ENCODE results near the gene CBX4. TPM values are rescaled to one million over a fixed set of nuclear protein-coding genes. Genes with fewer than 3 reads are reported as not detected.
A peak's percentile ranks its signal among the peaks of the same experiment; 100 is the strongest.

The CBX4 gene
- total RNA-seq, 1 donor from 2014 or later, result 25.7 TPM

GRCh38 chr17:79795795-79796443 lies 43.3 kb downstream of the CBX4 start:
- TF ChIP-seq CTCF (IDR thresholded peaks at IDR 0.05), result no peak
- Histone ChIP-seq H3K36me3 (no peaks in the 10 kb centered on the region), H3K4me3 (peak overlapping the region; percentile 79 to 82), H3K9me3 (no peaks in the 10 kb centered on the region), H3K27me3 (peaks cover 52% of the 10 kb centered on the region), H3K27ac (no peak overlapping the region), H3K4me1 (peaks cover 23 to 32% of the 10 kb centered on the region in 2 donors)
- intact Hi-C loops (cut with DNase I), result loop anchor here (2.0 kb wide), 1 partner anchor 17 kb away; the partner anchor contains the start of gene CBX2
- no peak for DNase-seq (ENCODE audit: low spot score in 2 of 2)

DNA sequence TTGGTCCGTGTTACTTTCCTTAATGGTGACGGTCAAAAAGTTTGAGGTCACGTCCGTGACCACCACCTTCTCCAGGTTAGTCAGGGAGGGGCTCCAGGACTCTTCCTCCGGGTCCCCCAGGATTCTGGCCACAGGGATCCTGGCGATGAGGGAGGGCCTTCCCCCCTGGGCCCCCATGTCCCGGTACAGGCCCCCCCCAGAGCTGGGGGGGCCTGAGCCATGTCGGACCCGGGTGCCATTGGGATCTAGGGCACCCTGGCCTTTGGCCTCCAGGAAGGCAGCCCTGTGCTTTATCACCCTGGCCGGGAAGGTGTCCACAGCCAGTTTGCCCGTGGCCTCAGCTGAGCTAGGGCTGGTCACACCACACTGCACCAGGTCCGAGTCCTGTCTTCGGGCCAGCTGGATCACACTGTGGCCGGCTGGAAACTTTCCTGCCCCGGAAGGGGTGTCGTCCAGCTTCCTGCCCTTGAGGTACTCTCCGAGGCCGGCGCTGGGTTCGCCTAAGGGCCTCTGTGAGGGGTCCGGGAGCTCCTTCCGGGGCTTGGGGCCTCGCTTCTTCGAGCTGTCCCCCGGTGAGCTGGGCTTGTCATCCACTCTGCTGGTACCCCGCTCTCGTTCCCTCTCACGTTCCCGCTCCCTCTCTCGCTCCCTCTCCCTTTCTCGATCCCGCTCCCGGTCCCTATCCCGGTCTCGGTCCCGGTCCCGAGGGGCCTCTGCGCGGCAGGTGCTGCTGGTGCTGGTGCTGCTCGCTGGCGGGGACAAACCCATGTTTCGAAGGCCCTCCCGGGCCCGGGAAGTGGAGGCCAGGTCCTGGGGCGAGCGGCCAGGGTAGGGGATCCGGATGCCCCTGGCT lies 44.4 kb downstream of the CBX4 start:
- H3K27me3 ChIP-seq, result peaks cover 52% of the 10 kb centered on the region
- no peaks in the 10 kb centered on the region for H3K36me3 ChIP-seq
- intact Hi-C loops (cut with DNase I), result no loop called here
- H3K4me1 ChIP-seq, result peaks cover 19 to 32% of the 10 kb centered on the region in 2 donors
- H3K9me3 ChIP-seq, result no peaks in the 10 kb centered on the region
- no peak overlapping the region for H3K4me3 ChIP-seq
- TF ChIP-seq CTCF (IDR thresholded peaks at IDR 0.05), result no peak
- H3K27ac ChIP-seq, result no peak overlapping the region
- no peak for DNase-seq (ENCODE audit: low spot score in 2 of 2)

DNA sequence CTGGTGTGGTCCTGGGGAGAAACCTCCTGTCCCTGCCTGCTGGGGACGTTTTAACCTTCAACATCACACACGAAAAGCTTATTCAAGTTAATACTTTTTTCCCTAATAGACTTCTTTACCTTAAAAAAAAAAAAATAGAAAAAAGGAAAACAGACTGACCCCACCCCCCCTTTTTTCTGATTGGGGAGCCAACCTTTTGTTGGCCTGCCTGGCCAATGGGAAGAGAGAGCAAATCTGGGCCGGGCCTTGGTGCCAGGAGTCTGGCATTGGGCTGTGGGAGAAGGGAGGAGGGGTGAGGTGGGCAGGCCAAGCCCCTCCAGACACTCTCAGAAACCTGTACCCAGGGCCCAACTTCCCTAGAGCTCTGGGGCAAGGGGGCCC lies 45.3 kb downstream of the CBX4 start:
- no peak for TF ChIP-seq CTCF (IDR thresholded peaks at IDR 0.05)
- DNase-seq (ENCODE audit: low spot score in 2 of 2), result no peak
- Histone ChIP-seq H3K27me3 (peaks cover 53% of the 10 kb centered on the region), H3K9me3 (no peaks in the 10 kb centered on the region), H3K27ac (no peak overlapping the region), H3K36me3 (no peaks in the 10 kb centered on the region), H3K4me3 (peak overlapping the region in 1 of 2 donors; percentile 55), H3K4me1 (peaks cover 19 to 28% of the 10 kb centered on the region in 2 donors)
- intact Hi-C loops (cut with DNase I), result no loop called here

- Histone ChIP-seq H3K4me3 (peak overlapping the region; percentile 25 to 55), H3K27me3 (peaks cover 51% of the 10 kb centered on the region), H3K36me3 (no peaks in the 10 kb centered on the region), H3K27ac (no peak overlapping the region), H3K4me1 (peaks cover 13 to 21% of the 10 kb centered on the region in 2 donors), H3K9me3 (no peaks in the 10 kb centered on the region)
- TF ChIP-seq CTCF (IDR thresholded peaks at IDR 0.05), result no peak
- no peak for DNase-seq (ENCODE audit: low spot score in 2 of 2)
- intact Hi-C loops (cut with DNase I), result no loop called here
Observed at GRCh38 chr17:79792984-79793923, 46.0 kb downstream of the CBX4 start.

DNA sequence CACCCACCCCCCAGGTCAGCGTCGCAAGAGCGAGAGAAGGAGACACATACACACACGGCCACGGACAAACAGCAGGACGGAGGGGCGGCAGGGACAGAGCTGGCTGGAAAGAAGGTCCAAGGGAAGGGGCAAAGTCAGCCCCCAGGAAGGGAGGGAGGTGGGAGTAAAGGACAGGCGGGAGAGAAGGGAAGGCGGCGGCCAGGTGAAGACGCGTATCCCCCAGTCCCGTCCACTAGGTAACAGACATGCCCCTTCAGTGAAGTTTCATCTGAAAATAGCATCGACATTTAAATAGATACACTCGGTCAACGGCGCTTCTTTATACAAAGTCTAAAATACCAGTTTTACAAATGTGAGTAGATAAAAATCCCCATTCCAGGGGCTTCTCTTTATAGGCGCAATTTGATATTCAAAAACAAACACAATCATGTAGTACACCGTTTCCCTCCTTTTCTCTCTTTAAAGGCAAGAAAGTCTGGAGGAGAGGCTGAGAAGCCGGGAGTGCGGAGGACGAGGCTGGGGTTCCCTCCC lies 46.8 kb downstream of the CBX4 start:
- intact Hi-C loops (cut with DNase I), result no loop called here
- no peak for DNase-seq (ENCODE audit: low spot score in 2 of 2)
- Histone ChIP-seq H3K4me1 (peaks cover 7 to 15% of the 10 kb centered on the region in 2 donors), H3K27ac (no peak overlapping the region), H3K36me3 (no peaks in the 10 kb centered on the region), H3K9me3 (no peaks in the 10 kb centered on the region), H3K4me3 (peak overlapping the region; percentile 25 to 55), H3K27me3 (peaks cover 46% of the 10 kb centered on the region)
- no peak for TF ChIP-seq CTCF (IDR thresholded peaks at IDR 0.05)

Measured in ascending aorta (tissue), 2 donors.